Endothelial cell of umbilical vein (primary cell): Measurements from ENCODE around the gene EEF1AKMT1. TPM values are rescaled to one million over a fixed set of nuclear protein-coding genes. Genes with fewer than 3 reads are reported as not detected.

Experiments
- BruUV-seq: library from RNA; stranded (reverse); fragments of 400-500 nt; replicated peaks from 2 replicates; lab custom pipeline; 2021; lab: Mats Ljungman, UMichigan
- CTCF ChIA-PET: fragments of 300-600, 350-600 bp; sonication (Branson Sonifier 250); formaldehyde crosslinking; loops from one replicate; lab custom pipeline; 2021; ENCODE audit warnings: antibody characterized with exemption, inconsistent platforms; lab: Charles Lee
- POLR2A ChIA-PET: fragments of 300-600, 350-600 bp; sonication (Branson Sonifier 250); formaldehyde crosslinking; loops from one replicate; lab custom pipeline; 2021; ENCODE audit warnings: antibody characterized with exemption, inconsistent platforms; lab: Charles Lee
- DNase-seq: peaks from one replicate; pipeline ENCODE4 v3.0.0-alpha.2; 2011; ENCODE audit warnings: low read depth, low spot score
- FAIRE-seq: peaks from 2 replicates; lab custom pipeline; 2011; peaks lifted over from hg19 to GRCh38; lab: Jason Lieb, UNC
- H2AFZ ChIP-seq: 2 replicates; pipeline ENCODE4 v1.6.0; 2012; ENCODE audit warnings: low read depth, low read length, control low read depth, inconsistent platforms
- H3K27ac ChIP-seq: 2 replicates; pipeline ENCODE4 v1.5.1; 2011; ENCODE audit warnings: low read depth, mild to moderate bottlenecking, control low read depth, low read length, moderate library complexity; ENCODE audit not compliant: insufficient read depth
- H3K27me3 ChIP-seq, 2 experiments: 2 replicates each; pipeline versions ENCODE4 v1.6.0 to v1.6.1; 2011; ENCODE audit warnings: low read length in 2 of 2, mixed read lengths in 1 of 2; ENCODE audit not compliant: control insufficient read depth in 2 of 2, insufficient read depth in 2 of 2
- H3K36me3 ChIP-seq, 2 experiments: 2 replicates in 1 of 2; 3 replicates in 1 of 2; pipeline ENCODE4 v1.5.1; 2011; ENCODE audit warnings: low read length in 2 of 2, mild to moderate bottlenecking in 1 of 2, moderate library complexity in 1 of 2; ENCODE audit not compliant: control insufficient read depth in 2 of 2, insufficient read depth in 2 of 2; ENCODE audit errors: extremely low read depth in 1 of 2
- H3K4me1 ChIP-seq: 3 replicates; pipeline ENCODE4 v1.5.1; 2011; ENCODE audit warnings: mild to moderate bottlenecking, low read length; ENCODE audit not compliant: control insufficient read depth, insufficient read depth; ENCODE audit errors: extremely low read depth
- H3K4me2 ChIP-seq: 2 replicates; pipeline ENCODE4 v1.6.1; 2011; ENCODE audit warnings: low read length, control low read depth, mixed read lengths; ENCODE audit not compliant: insufficient read depth
- H3K4me3 ChIP-seq, 3 experiments: fragments of 200-600 bp in 1 of 3; sonication (generic), shearing (Covaris generic) in 1 of 3; replicated peaks in 1 of 3; 2 replicates each; pipeline ENCODE4 v1.5.1; 2011 to 2016; ENCODE audit warnings: control low read depth in 3 of 3, low read length in 3 of 3, mild to moderate bottlenecking in 2 of 3, inconsistent platforms in 1 of 3, low read depth in 1 of 3, moderate library complexity in 1 of 3; ENCODE audit not compliant: insufficient read depth in 1 of 3
- H3K79me2 ChIP-seq: 2 replicates; pipeline ENCODE4 v1.6.0; 2012; ENCODE audit warnings: low read length, inconsistent platforms; ENCODE audit not compliant: control insufficient read depth, insufficient read depth
- H3K9ac ChIP-seq: replicated peaks from 2 replicates; pipeline ENCODE3; 2011; ENCODE audit warnings: low read length, control low read depth; ENCODE audit not compliant: insufficient read depth; ENCODE audit errors: extremely low read depth
- H3K9me1 ChIP-seq: replicated peaks from 3 replicates; pipeline ENCODE4 v1.6.0; 2011; ENCODE audit warnings: mild to moderate bottlenecking, low read length; ENCODE audit not compliant: control insufficient read depth, insufficient read depth; ENCODE audit errors: extremely low read depth
- H3K9me3 ChIP-seq: replicated peaks from 2 replicates; pipeline ENCODE4 v1.5.1; 2012; ENCODE audit warnings: low read length, inconsistent platforms; ENCODE audit not compliant: control insufficient read depth, insufficient read depth
- H4K20me1 ChIP-seq: replicated peaks from 2 replicates; pipeline ENCODE3; 2011; ENCODE audit warnings: mild to moderate bottlenecking, low read length; ENCODE audit not compliant: control insufficient read depth, insufficient read depth; ENCODE audit errors: extremely low read depth
- EZH2 ChIP-seq: IDR thresholded peaks from 2 replicates; pipeline ENCODE4 v1.6.1; 2012; ENCODE audit warnings: borderline replicate concordance, low read depth, mild to moderate bottlenecking, moderate library complexity, low read length, inconsistent platforms; ENCODE audit not compliant: severe bottlenecking
- FOS ChIP-seq: IDR thresholded peaks from 2 replicates; pipeline ENCODE4 v1.6.1; 2011; ENCODE audit warnings: mild to moderate bottlenecking, low read length, moderate library complexity, borderline replicate concordance; ENCODE audit not compliant: insufficient read depth
- GATA2 ChIP-seq: IDR thresholded peaks from 2 replicates; pipeline ENCODE4 v1.7.0; 2011; ENCODE audit warnings: low read depth, mild to moderate bottlenecking, moderate library complexity, mixed read lengths, low read length; ENCODE audit not compliant: insufficient read length, insufficient read depth
- JUN ChIP-seq: IDR thresholded peaks from 2 replicates; pipeline ENCODE4 v1.6.1; 2011; ENCODE audit warnings: borderline replicate concordance, low read depth; ENCODE audit not compliant: insufficient read length, insufficient read depth
- MYC ChIP-seq: IDR thresholded peaks from one replicate; pipeline ENCODE4 v1.6.1; 2011; ENCODE audit warnings: mild to moderate bottlenecking, low read depth, low read length
- POLR2A ChIP-seq: IDR thresholded peaks from 2 replicates; pipeline ENCODE4 v1.6.1; 2012; ENCODE audit warnings: low read depth, mild to moderate bottlenecking, control low read depth, low read length
- POLR2AphosphoS5 ChIP-seq: IDR thresholded peaks from 2 replicates; pipeline ENCODE4 v1.6.1; 2012; ENCODE audit warnings: low read depth, mild to moderate bottlenecking, control low read depth, low read length, moderate library complexity; ENCODE audit not compliant: insufficient read depth
- dilution Hi-C: fragments of 300-500 bp; cut with MboI; formaldehyde crosslinking; loops from one replicate; pipeline ENCODE4 v1.15.0; 2019; ENCODE audit warnings: low sequenced_read_pairs; ENCODE audit not compliant: extremely low pct_ligation_motif_present
- intact Hi-C: fragments of 100-400 bp; cut with micrococcal nuclease; formaldehyde crosslinking; loops from one replicate; pipeline ENCODE4 v1.10.0; 2022
- polyA plus RNA-seq, 4 experiments: library from polyadenylated mRNA; depleted of rRNA in 3 of 4; stranded (reverse) in 3 of 4; unstranded in 1 of 4; fragments of >200 nt; gene quantifications; 2 replicates each; pipeline versions ENCODE4 v1.2.1 to v1.2.3, GENCODE V29; 2011 to 2012; ENCODE audit warnings: missing spikeins in 1 of 4
- total RNA-seq: library from RNA; stranded (reverse); gene quantifications from 2 replicates; pipeline ENCODE4 v1.2.3, GENCODE V29; 2021
- TF ChIP-seq, protein P1 (sequence below), 2 donors: IDR thresholded peaks; 1 replicate in 1 of 2; 2 replicates in 1 of 2; pipeline ENCODE4 v1.5.1; 2011; ENCODE audit warnings: low read length in 2 of 2, mild to moderate bottlenecking in 2 of 2, moderate library complexity in 2 of 2, control low read depth in 1 of 2, inconsistent platforms in 1 of 2, low read depth in 1 of 2; ENCODE audit not compliant: insufficient read depth in 1 of 2; ENCODE audit errors: extremely low read depth in 1 of 2
- TF ChIP-seq, protein P2 (sequence below): IDR thresholded peaks from 2 replicates; pipeline ENCODE4 v1.6.1; 2011; ENCODE audit not compliant: insufficient read depth, insufficient read length

EEF1AKMT1 gene
- total and polyA plus RNA-seq, 2 donors (not counting 3 experiments of a cell fraction or from before 2014, with no cell fraction given), result 9.0 to 11.1 TPM

DNA sequence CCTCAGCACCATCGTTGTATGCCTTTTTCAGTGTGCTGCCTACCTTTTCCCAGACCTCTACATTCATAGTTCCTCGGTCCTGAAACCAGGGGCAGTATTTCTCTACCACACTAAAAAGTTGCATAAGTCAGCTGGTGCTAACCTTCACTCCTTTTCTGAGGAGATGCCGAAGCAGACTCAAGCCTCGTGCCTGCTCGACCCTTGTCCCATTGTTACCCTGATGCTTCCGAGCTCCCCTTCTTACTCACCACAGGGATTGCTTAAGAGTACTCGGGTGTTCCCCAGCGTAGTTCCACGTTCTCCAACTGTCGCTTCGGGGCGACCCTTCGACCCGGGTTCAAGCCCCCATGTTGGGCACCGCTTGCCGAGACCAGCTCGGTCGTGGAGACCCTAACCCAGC lies 89.2 kb downstream of the EEF1AKMT1 start:
- Histone ChIP-seq H3K9me1 (no peaks in the 10 kb centered on the region), H3K9ac (no peak overlapping the region), H3K27ac (no peak overlapping the region), H3K4me1 (no peaks in the 10 kb centered on the region), H4K20me1 (no peaks in the 10 kb centered on the region), H3K36me3 (no peaks in the 10 kb centered on the region), H3K27me3 (no peaks in the 10 kb centered on the region), H3K79me2 (no peaks in the 10 kb centered on the region), H2AFZ (no peak overlapping the region), H3K4me3 (no peak overlapping the region), H3K9me3 (no peaks in the 10 kb centered on the region), H3K4me2 (no peak overlapping the region)
- no peak for DNase-seq
- intact Hi-C loops, result no loop called here
- TF ChIP-seq JUN, result no peak
- TF ChIP-seq POLR2A, result no peak
- TF ChIP-seq, protein P1, sequence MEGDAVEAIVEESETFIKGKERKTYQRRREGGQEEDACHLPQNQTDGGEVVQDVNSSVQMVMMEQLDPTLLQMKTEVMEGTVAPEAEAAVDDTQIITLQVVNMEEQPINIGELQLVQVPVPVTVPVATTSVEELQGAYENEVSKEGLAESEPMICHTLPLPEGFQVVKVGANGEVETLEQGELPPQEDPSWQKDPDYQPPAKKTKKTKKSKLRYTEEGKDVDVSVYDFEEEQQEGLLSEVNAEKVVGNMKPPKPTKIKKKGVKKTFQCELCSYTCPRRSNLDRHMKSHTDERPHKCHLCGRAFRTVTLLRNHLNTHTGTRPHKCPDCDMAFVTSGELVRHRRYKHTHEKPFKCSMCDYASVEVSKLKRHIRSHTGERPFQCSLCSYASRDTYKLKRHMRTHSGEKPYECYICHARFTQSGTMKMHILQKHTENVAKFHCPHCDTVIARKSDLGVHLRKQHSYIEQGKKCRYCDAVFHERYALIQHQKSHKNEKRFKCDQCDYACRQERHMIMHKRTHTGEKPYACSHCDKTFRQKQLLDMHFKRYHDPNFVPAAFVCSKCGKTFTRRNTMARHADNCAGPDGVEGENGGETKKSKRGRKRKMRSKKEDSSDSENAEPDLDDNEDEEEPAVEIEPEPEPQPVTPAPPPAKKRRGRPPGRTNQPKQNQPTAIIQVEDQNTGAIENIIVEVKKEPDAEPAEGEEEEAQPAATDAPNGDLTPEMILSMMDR (IDR thresholded peaks at IDR 0.05; ENCODE audit: extremely low read depth in 1 of 2, insufficient read depth in 1 of 2, low read depth in 1 of 2, low read length in 2 of 2), result no peak
- no peak for TF ChIP-seq MYC
- TF ChIP-seq EZH2, result no peak
- no peak for TF ChIP-seq POLR2AphosphoS5
- no peak for TF ChIP-seq FOS
- TF ChIP-seq, protein P2, sequence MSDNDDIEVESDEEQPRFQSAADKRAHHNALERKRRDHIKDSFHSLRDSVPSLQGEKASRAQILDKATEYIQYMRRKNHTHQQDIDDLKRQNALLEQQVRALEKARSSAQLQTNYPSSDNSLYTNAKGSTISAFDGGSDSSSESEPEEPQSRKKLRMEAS, result no peak
- no peak for TF ChIP-seq GATA2
- FAIRE-seq, result no peak
- ChIA-PET POLR2A (no interaction called here), CTCF (interaction anchor here (0.6 to 1.4 kb wide), 3 partner anchors 19 to 496 kb away, joined by 3 to 4 read pairs (median 3); partner anchors contain the start of gene IL17D)
- dilution Hi-C loops, result no loop called here
- BruUV-seq, result no TSS peak
